Activated T-cell treated with anti-CD3 and anti-CD28 coated beads, Interleukin-2, amount 50 U/mL, for 24 hours (primary cell): ENCODE measurements around the gene PGAP6.

Experiments used
- DNase-seq: peaks from one replicate; pipeline ENCODE4 v3.0.0-alpha.2; 2020
- H3K27ac Mint-ChIP-seq: 2 replicates; pipeline ENCODE4 v1.8.0; 2020; ENCODE audit warnings: mild to moderate bottlenecking, mixed read lengths
- H3K27me3 Mint-ChIP-seq: 2 replicates; pipeline ENCODE4 v1.8.0; 2020; ENCODE audit warnings: mixed read lengths
- H3K36me3 Mint-ChIP-seq: 2 replicates; pipeline ENCODE4 v1.8.0; 2020; ENCODE audit warnings: low read depth, mixed read lengths
- H3K4me1 Mint-ChIP-seq: 2 replicates; pipeline ENCODE4 v1.8.0; 2020; ENCODE audit warnings: low read depth, mixed read lengths
- H3K4me3 Mint-ChIP-seq: 2 replicates; pipeline ENCODE4 v1.8.0; 2020; ENCODE audit warnings: mild to moderate bottlenecking, moderate library complexity, mixed read lengths
- H3K9me3 Mint-ChIP-seq: 2 replicates; pipeline ENCODE4 v1.8.0; 2020; ENCODE audit warnings: mixed read lengths

Gene PGAP6

GRCh38 chr16:411576-412265 lies 29.9 kb upstream of the PGAP6 start:
- H3K4me3 Mint-ChIP-seq, result no peak overlapping the region
- no peak overlapping the region for H3K27ac Mint-ChIP-seq
- H3K27me3 Mint-ChIP-seq, result no peaks in the 10 kb centered on the region
- H3K9me3 Mint-ChIP-seq, result no peaks in the 10 kb centered on the region
- no peaks in the 10 kb centered on the region for H3K4me1 Mint-ChIP-seq
- H3K36me3 Mint-ChIP-seq, result peaks cover 13% of the 10 kb centered on the region
- DNase-seq, result no peak

- Mint-ChIP-seq H3K27me3 (no peaks in the 10 kb centered on the region), H3K4me1 (no peaks in the 10 kb centered on the region), H3K9me3 (no peaks in the 10 kb centered on the region), H3K27ac (no peak overlapping the region), H3K4me3 (no peak overlapping the region), H3K36me3 (peaks cover 13% of the 10 kb centered on the region)
- no peak for DNase-seq
These were observed 28.9 kb upstream of the PGAP6 start for GRCh38 chr16:410516-411178.

GRCh38 chr16:407253-407652 lies 25.5 kb upstream of the PGAP6 start:
- DNase-seq, result no peak
- Mint-ChIP-seq H3K27me3 (no peaks in the 10 kb centered on the region), H3K36me3 (peaks cover 13% of the 10 kb centered on the region), H3K4me3 (no peak overlapping the region), H3K27ac (no peak overlapping the region), H3K4me1 (peaks cover 3% of the 10 kb centered on the region), H3K9me3 (no peaks in the 10 kb centered on the region)

GRCh38 chr16:405548-406506 lies 24.0 kb upstream of the PGAP6 start:
- peaks cover 5% of the 10 kb centered on the region for H3K36me3 Mint-ChIP-seq
- H3K27ac Mint-ChIP-seq, result no peak overlapping the region
- H3K4me1 Mint-ChIP-seq, result peaks cover 3% of the 10 kb centered on the region
- H3K4me3 Mint-ChIP-seq, result no peak overlapping the region
- no peaks in the 10 kb centered on the region for H3K9me3 Mint-ChIP-seq
- no peak for DNase-seq
- no peaks in the 10 kb centered on the region for H3K27me3 Mint-ChIP-seq

GRCh38 chr16:404971-405486 lies 23.3 kb upstream of the PGAP6 start:
- Mint-ChIP-seq H3K27me3 (no peaks in the 10 kb centered on the region), H3K27ac (no peak overlapping the region), H3K4me1 (peaks cover 10% of the 10 kb centered on the region), H3K4me3 (no peak overlapping the region), H3K9me3 (no peaks in the 10 kb centered on the region), H3K36me3 (peaks cover 12% of the 10 kb centered on the region)
- DNase-seq, result no peak

GRCh38 chr16:401468-402348 lies 19.9 kb upstream of the PGAP6 start, which contains the start of gene DECR2:
TSS of gene DECR2 (plus strand) at chr16:401885. CDS start at chr16:401964, 79 bp downstream.
- DNase-seq, result peak; percentile 99
- Mint-ChIP-seq H3K27ac (peak within 1 kb of the TSS; percentile 93), H3K9me3 (no peaks in the 10 kb centered on the region), H3K27me3 (peaks cover 1% of the 10 kb centered on the region), H3K4me3 (peak within 1 kb of the TSS; percentile 87), H3K36me3 (peaks cover 13% of the 10 kb centered on the region), H3K4me1 (peaks cover 18% of the 10 kb centered on the region)

- Mint-ChIP-seq H3K4me1 (peaks cover 25% of the 10 kb centered on the region), H3K27me3 (peaks cover 10% of the 10 kb centered on the region), H3K36me3 (peaks cover 13% of the 10 kb centered on the region), H3K27ac (peak overlapping the region; percentile 93), H3K4me3 (peak overlapping the region; percentile 87), H3K9me3 (no peaks in the 10 kb centered on the region)
- no peak for DNase-seq
These were observed 18.3 kb upstream of the PGAP6 start for GRCh38 chr16:400061-400591.

GRCh38 chr16:399340-400019 lies 17.7 kb upstream of the PGAP6 start:
- no peak for DNase-seq
- H3K9me3 Mint-ChIP-seq, result no peaks in the 10 kb centered on the region
- H3K36me3 Mint-ChIP-seq, result peaks cover 13% of the 10 kb centered on the region
- peaks cover 25% of the 10 kb centered on the region for H3K4me1 Mint-ChIP-seq
- H3K4me3 Mint-ChIP-seq, result peak overlapping the region; percentile 8
- H3K27ac Mint-ChIP-seq, result no peak overlapping the region
- peaks cover 10% of the 10 kb centered on the region for H3K27me3 Mint-ChIP-seq

GRCh38 chr16:398561-399339 lies 17.0 kb upstream of the PGAP6 start:
- no peak for DNase-seq
- Mint-ChIP-seq H3K27ac (peak overlapping the region; percentile 72), H3K4me3 (peak overlapping the region; percentile 62), H3K4me1 (peaks cover 25% of the 10 kb centered on the region), H3K27me3 (peaks cover 10% of the 10 kb centered on the region), H3K9me3 (no peaks in the 10 kb centered on the region), H3K36me3 (peaks cover 13% of the 10 kb centered on the region)

- Mint-ChIP-seq H3K4me3 (peak overlapping the region; percentile 62), H3K27ac (peak overlapping the region; percentile 72), H3K4me1 (peaks cover 24% of the 10 kb centered on the region), H3K27me3 (peaks cover 10% of the 10 kb centered on the region), H3K36me3 (peaks cover 13% of the 10 kb centered on the region), H3K9me3 (no peaks in the 10 kb centered on the region)
- DNase-seq, result no peak
These were observed 16.1 kb upstream of the PGAP6 start for GRCh38 chr16:397736-398332.

- peak; percentile 62 for DNase-seq
- peak within 1 kb of the TSS; percentile 78 for H3K4me3 Mint-ChIP-seq
- H3K4me1 Mint-ChIP-seq, result peaks cover 31% of the 10 kb centered on the region
- H3K27ac Mint-ChIP-seq, result peak within 1 kb of the TSS; percentile 81
- H3K9me3 Mint-ChIP-seq, result no peaks in the 10 kb centered on the region
- peaks cover 10% of the 10 kb centered on the region for H3K27me3 Mint-ChIP-seq
- peaks cover 13% of the 10 kb centered on the region for H3K36me3 Mint-ChIP-seq
These were observed 15.4 kb upstream of the PGAP6 start, which contains the start of gene NME4 for GRCh38 chr16:397135-397661. TSS of gene NME4 (plus strand) at chr16:397199. CDS start at chr16:397223, 24 bp downstream.

- Mint-ChIP-seq H3K4me1 (peaks cover 37% of the 10 kb centered on the region), H3K4me3 (peak overlapping the region; percentile 78), H3K27me3 (peaks cover 10% of the 10 kb centered on the region), H3K9me3 (no peaks in the 10 kb centered on the region), H3K27ac (peak overlapping the region; percentile 81), H3K36me3 (peaks cover 13% of the 10 kb centered on the region)
- DNase-seq, result no peak
These were observed 14.8 kb upstream of the PGAP6 start for GRCh38 chr16:396605-397004.
